GM19467 (cell line): ENCODE measurements around the gene RAB14.

Experiments
- ATAC-seq: cut with Tn5 transposase; IDR thresholded peaks from one replicate; pipeline ENCODE4 v1.9.1; 2021; ENCODE audit warnings: mild to moderate bottlenecking, moderate library complexity; ENCODE audit not compliant: unreplicated experiment

The RAB14 gene

DNA sequence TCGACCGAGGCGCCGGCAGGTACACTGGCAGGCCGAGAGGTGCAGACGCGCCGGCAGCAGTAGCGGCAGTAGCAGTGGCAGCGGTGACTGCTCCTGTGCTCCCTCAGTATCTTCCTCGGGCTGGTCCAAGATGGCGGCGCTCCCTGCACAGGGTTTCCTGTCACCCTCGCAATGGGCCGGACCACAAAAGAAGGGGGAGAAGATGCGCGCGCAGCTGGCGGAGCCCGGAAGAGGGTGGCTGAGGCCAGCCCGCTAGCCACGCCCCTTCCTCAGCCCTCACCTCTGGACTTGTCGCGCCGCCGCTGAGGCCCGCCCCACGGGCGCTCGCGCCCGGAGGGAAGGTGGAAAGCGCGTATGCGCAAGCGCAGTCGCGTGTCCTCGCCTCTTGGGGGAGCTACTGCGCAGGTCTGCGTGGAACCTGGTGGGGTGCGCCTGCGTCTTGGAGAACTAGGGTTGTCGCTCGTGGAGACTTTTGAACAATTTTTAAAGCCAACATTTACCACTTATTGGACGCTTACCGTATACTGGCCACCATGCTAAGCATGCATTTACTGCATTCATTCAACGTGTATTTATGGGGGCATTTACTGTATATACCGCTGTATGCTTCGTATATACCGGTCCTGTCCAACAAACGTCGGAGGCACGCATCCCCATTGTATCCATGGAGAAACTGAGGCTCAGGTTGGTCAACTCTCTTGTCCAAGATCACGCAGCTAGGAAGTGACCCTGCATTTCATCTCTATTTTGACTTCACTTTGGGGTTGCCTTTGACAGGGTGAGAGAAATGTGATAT is at the start of gene RAB14:
TSS of gene RAB14 (minus strand) at position 132 of the 796 bp plus-strand sequence. CDS start 8,457 bp downstream, outside the sequence.
- ATAC-seq, result peak; percentile 81

DNA sequence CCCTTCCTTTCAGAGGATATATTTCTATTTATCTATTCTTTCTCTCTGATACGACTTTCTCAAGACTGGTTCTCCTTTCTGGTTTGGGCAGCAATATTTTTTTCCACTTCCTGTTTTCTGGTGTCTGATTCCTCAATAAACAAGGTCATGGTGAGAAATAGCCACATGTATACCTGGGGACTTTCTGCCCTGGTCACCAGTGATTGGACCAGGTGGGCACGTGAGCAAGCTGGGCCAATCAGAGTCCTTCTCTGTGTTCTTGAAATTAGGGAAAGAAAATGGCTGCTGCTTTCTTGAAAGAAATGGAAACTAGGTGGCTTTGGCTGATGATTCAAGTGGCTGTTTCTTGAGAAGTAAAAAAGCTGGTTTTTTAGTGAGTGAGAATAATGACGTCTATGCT is 47.9 kb upstream of the RAB14 start:
- ATAC-seq, result no peak

DNA sequence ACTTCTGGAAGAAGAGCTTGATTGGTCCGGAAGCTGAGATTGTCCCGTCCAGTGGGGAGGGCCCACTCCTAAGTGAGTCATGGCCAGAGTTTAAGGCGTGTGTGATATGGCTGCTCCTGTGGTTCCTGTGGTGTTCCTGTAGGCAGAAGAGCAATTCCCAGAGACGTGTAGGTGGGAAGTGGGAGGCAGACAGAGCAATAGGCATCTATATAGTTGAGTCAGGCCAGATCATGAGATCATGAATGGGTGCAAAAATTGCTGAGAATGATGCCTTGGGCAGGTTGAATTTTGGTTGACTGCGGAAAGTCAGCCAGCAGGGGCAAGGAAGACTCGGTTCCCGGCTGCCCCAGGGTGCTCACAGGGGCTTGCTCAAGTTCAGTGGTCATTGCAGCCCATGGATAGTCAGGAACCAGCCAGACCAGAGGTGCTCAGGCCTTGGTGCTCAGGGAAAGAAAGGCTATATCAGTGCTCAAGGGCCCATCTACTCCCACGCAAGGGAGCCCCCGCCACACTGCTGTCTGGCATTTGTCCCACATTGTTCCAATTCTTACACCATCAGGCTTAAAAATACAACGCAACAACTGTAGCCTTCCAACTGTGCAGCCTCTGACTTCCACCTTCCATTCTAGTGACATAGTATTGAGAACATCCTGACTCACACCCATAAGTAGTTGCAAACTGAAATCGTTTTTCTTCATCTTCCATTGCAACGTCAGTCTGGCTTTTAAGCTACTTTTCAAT is 45.3 kb upstream of the RAB14 start:
- ATAC-seq, result no peak

DNA sequence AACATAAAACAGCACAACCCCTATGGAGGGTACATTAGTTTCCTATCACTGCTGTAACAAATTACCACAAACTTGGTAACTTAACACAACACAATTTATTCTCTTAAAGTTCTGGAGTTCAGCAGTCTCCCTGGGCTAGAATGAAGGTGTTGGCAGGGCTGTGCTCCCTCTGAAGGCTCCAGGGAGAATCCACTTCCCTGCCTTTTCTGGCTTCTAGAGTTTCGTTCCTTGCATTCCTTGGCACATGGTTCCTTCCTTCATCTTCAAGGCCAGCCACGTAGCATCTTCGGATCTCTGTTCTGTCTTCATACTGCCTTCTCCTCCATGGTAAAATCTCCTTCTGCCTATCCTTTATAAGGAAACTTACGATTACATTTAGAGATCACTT is 41.3 kb upstream of the RAB14 start:
- no peak for ATAC-seq

DNA sequence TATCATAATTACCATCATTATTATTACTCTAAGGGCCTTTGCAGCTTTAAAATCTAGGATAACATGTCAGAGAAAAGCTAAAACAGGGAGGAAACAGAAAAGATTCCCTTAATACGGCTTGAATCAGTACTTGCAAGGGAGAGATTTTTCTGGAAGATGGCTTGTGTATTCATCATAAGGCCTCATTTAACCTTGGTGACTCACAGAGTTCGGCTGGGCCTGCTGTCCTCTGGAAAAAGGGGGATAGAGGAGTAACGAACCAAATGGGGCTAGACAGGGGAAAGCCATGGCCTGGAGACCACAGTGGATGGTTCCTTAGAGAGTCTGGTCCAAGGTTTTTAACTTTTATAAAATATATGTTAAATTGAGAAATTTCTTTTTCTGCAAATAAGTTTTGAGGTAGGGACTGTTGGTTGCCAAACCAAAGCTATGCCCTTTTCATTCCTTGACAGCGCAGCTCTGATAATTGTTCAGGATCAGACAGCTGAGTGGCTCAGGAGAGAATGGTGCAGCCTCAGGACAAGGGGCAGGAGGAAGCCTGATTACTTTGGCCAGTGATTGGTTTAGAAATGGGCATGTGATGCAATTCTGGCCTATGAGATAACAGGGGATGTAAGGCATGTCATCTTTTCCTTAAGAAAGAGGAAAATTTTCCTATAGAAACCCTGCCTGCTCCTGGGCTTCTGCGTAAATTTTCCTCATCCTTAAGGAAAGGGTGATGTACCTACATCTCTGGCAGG is 40.7 kb upstream of the RAB14 start:
- no peak for ATAC-seq

DNA sequence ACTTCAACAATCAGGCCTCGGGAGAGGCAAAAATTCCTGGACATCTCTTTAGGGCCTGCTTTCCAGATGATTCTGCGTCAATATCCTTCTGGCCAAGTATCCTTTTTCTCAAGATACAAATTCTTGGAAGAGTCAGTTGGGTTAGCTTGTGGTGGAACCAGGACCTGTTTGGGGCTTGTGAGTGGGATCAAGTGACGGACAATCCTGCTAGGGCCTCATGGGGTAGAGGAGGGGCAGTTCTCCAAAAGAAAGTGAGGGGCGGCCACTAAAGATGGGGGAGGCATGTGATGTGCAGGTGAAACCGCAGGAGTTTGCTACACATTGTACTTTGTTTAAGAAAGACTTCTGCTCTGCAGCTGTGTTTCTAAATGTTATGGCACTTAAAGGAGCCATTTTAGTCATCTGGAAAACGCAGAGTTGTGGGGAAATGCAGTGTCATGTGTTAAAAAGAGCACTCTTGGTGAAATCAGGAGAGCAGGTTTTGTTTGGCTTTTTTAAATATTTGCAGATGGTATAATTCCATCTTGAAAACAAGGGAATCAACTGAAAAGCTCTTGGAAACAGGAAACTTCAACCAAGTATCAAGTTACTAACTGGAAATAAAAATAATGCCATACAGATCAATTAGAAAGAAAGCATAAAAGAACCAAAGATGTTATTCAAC is 38.9 kb upstream of the RAB14 start:
- ATAC-seq, result no peak

DNA sequence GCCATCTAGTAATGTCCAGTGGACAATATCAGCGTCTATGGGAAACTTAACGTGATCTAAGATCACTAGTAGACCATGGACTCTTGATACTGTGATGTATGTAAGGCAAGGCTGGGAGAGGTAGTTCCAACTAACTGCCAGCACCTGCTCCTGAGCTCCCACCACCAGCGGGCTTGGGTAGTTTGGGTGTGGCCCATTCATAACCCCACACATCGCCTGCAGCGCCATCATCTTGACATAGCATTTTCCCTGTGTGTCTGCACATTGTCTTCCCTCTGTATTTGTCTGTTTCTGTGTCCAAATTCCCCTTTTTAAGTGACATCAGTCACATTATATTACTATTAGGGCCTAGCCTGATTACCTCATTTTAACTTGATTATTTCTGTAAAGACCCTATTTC is 38.2 kb upstream of the RAB14 start:
- ATAC-seq, result no peak

DNA sequence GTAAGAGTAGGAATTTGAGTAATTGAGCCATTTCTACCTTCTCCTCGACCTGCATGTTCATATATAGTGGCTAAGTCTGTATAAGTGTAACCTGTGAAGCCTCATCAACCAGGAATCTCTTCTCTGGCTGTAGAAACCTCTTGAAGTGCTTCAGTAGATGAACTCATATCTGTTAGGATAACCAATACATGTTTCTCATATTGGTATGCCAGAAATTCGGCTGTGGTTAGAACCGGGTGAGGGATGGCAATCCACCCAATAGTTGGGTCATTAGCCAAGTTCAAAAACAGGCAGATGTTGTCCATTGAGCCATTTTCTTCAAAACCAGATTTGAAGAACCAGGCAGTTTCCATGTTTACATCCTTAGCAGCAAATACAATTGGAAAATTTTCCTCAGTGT is 37.4 kb upstream of the RAB14 start:
- ATAC-seq, result no peak

DNA sequence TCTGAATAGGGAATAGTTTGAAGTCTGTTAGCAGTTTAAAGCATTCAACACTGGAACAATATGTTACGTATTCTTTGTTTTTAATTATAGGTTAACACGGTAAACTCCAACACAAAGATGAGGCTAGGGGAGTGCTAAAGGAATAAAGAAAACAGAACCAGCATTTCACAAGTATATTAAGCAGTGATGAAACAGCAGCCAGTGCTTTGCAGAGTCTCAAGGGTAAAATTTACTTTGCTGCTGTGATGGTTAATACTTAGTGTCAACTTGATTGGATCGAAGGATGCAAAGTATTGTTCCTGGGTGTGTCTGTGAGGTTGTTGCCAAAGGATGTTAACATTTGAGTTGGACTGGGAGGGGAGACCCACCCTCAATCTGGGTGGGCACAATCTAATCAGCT is 36.2 kb upstream of the RAB14 start:
- ATAC-seq, result no peak

DNA sequence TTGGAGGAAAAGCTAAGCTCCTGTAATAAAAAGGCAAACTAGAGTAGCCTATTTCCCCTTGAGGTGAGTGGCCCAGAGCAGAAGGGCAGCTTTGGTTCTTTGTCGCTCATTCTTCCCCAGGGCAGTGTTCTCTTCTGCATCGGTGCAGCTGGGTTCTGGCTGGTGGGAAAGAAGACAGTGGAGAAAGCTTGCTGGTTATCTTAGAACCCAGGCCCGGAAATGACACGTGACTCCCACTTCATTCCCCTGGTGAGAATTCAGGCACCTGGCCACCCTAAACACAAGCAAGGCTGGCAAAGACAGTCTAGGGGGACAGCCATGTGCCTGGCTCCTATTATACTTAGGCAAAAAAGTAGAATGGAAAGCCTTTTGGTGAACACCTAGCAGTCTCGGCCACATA is 33.8 kb upstream of the RAB14 start:
- ATAC-seq, result no peak

DNA sequence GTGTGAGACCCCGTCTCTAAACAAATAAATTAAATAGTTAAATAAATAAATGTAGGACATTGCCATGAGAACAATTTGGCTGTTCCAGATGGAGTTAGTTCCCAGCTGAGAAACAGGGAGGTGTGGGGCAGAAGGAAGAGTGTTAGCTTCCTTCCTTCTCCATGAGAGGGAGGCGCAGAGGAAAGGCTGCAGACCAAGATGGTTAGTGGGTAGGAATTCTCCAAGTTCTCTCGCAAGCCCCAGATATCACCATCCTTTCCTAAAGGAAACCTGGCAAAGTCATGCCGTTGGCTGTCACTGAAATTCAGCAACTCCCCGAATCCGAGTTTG is 33.1 kb upstream of the RAB14 start:
- ATAC-seq, result no peak

DNA sequence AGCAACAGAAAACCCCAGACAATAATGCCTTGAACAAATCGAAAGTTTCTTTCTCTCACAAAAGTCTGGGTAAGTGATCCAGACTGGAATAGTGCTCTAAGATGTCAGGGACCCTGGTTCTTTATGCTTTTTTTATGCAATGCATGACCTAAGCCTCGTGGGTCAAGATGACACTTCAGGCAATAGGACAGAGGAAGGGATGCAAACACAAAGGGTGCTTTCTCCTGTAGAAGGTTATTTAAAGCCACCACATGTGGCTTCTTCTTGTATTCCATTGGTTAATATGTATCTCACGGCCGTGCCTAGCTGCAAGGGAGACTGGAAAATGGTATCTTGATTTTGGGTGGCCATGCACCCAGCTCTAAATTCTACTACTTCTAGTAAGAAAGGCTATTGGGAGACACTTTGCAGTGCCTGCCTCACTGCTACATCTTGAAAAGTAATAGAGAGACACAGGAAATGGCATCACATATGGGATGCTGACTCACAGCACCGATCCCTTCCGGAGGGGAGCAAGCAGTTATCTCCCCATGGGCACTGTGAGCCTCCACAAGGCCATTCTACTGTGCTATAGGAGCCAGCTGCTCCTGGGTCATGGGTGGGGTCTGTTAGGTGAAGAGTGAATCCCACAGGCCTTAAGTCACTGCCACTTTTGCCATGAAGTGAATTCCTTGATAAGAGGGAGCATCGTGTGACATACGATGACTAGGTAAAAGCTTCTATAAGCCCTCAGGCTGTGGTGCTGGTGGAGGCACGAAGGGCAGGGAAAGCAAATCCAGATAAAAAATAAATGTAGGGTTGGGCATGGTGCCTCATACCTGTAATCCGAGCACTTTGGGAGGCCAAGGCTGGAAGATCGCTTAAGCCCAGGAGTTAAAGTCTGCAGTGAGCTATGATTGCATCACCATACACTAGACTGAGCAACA is 32.5 kb upstream of the RAB14 start:
- ATAC-seq, result no peak

DNA sequence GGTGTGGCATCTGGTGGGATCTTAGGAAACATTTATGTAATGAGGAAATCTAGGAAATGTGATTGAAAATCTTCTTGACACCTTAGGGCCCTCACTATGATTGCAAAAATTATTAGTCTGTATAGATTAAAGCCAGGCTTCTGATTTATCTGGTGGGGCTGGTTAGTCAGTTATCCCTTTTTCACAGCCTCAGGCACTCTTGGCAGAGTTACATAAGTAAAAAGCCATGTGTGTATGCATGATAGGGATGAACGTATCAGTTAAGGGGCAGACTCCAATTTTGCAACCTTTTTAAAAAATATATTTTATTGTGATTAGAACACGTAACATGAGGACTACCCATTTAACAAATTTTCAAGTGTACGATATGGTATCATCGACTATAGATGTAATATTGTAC is 30.6 kb upstream of the RAB14 start:
- no peak for ATAC-seq

DNA sequence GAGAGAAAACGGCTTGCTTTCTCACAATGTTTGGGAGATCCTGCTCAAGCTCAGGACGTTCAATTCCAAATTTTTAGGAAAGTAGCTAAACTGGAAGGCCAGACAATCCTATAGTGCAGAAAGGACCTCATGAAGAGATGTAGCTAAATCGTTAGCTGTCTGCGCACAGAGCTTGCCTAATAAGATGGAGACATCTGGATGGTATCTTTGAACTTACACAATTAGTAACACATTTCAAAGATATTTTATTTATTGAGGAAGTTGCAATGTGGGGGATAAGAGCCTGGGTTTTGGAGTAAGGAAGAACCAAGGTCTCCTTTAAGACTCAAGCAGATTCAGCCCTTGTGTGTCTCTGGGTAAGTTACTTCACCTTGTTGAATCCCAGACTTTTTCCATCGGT is 28.6 kb upstream of the RAB14 start:
- no peak for ATAC-seq

DNA sequence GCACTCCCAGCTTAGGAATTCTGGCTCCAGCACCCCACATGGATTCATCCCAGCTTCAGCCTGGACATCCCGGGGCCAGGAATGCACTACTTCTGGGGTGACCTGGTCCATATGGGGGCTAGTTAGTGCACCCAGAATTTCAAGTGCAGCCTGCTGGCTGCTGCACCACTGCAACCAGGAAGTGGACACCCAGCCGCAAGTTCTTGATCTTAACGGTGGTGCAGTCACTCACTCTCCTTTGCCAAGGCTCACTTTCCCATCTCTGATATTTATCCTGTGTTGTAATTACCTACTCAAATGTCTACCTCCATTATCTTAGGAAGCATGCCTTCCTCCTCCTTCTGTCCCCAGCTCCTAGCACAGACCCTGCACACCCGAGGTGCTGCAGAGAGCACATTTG is 26.2 kb upstream of the RAB14 start:
- no peak for ATAC-seq

DNA sequence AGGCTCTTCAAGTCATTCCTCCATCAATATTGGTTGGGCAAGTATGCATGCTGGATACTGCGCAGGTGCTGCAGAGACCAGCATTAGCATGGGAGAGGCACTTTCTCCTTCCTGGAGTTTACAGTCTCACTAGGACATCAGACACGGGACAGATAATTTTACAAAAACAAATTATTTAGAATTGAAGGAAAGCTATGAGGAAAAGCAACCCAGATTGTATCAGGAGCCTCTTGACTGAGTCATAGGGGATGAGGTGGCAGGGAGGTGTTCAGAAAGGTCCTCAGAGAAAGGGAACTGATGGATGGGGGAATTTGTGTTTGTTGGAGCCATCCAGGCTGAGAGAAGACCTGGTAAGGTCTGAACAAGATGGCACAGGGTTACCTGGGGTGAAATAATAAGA is 24.5 kb upstream of the RAB14 start:
- no peak for ATAC-seq

DNA sequence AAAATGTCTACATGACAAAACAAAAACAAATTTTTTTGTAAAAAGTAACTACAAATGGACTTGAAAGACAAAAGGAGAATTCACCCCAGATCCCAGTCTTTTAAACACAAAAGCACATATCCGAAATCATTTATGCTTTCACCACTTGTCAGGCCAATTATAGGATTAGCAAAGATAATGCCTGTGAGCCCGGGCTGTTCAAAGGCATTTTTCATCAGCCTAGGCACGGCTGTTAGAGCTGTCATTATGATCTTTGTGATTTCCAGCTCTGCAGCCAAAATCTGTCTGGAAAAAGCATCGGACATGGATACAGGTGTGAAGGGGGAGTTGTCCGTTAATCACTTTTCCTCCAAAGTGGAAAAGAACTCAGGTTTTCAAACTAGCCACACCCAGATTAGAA is 23.6 kb upstream of the RAB14 start:
- ATAC-seq, result no peak

DNA sequence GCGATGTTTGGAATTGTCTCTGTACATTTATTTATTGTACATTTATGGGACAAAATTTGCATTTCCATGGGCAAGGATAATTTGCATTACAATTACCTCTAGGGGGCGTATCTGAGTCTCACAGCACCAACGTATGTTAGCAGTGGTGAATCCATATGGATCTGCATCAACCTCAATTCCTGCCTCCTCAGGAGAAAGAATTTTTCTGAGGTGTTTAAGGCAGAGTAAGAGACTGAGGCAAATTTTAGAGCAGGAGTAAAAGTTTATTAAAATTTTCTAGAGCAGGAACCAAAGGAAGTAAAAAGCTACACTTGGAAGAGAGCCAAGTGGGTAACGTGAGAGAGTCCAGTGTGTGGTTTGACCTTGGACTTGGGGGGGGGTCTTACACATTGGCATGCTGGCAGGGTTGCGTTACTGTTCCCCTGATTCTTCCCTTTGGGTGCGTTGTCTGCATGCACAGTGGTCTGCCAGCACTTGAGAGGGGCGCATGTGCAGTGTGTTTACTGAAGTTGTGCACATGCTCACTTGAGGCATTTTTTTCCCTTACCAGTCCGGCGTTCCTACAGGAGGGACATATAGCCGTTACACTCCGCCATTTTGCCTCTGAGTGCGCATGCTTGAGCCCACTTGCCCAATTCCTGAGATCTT is 21.0 kb upstream of the RAB14 start:
- ATAC-seq, result no peak

DNA sequence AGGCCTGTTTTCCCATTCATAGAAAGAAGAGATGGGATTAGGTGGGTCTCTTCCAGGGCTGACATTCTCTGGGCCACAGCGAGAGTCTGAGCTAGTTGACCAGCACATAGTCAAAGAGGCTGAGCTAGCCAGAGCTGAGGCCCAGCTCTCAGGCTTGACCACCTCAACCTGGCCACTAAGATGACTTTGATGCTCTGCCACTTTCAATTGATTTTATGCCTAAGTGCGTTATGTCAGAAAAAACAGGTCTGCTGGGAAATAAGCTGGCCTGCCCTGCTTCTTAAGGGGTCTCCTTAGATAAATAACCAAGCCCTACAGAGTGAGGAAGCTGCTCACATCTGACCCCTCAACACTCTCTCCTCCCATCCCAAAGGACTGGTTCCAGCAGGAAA is 20.0 kb upstream of the RAB14 start:
- no peak for ATAC-seq
